HCT116 (cell line): ENCODE results near the gene PGLYRP4. TPM values are rescaled to one million over a fixed set of nuclear protein-coding genes. Genes with fewer than 3 reads are reported as not detected.

Experiments used
- ATAC-seq: fragments of 200-7000 bp; cut with Tn5 transposase; 2 replicates; pipeline ENCODE4 v1.9.1; 2020; ENCODE audit warnings: mild to moderate bottlenecking, moderate library complexity
- BruUV-seq: library from RNA; stranded (reverse); fragments of 400-500 nt; replicated peaks from 2 replicates; lab custom pipeline; 2021; lab: Mats Ljungman, UMichigan
- CTCF ChIA-PET: fragments of 300-600 bp; sonication (Branson Sonifier 250); formaldehyde crosslinking; loops from one replicate; lab custom pipeline; 2021; ENCODE audit warnings: antibody characterized with exemption; lab: Charles Lee
- POLR2A ChIA-PET: fragments of 300-600, 350-600 bp; sonication (Branson Sonifier 250); formaldehyde crosslinking; loops from one replicate; lab custom pipeline; 2021; ENCODE audit warnings: antibody characterized with exemption; lab: Charles Lee
- RAD21 ChIA-PET, 2 experiments: fragments of 300-600 bp; sonication (Branson Sonifier 250); formaldehyde crosslinking; loops; one replicate each; lab custom pipeline; 2023; ENCODE audit warnings: low total read pairs in 2 of 2; ENCODE audit not compliant: uncharacterized antibody in 2 of 2, unreplicated experiment in 2 of 2, low non-redundant PET in 1 of 2; lab: Charles Lee
- DNase-seq: peaks from one replicate; pipeline ENCODE4 v3.0.0-alpha.2; 2010; ENCODE audit warnings: low read depth, low spot score
- H2AFZ ChIP-seq: fragments of 200-600 bp; shearing (Covaris generic), sonication (generic); 2 replicates; pipeline ENCODE4 v1.6.1; 2017; ENCODE audit warnings: low read depth, mixed run types, mixed read lengths, antibody characterized with exemption, low read length; ENCODE audit not compliant: poor library complexity, severe bottlenecking
- H3K27ac ChIP-seq: 2 replicates; pipeline ENCODE4 v1.5.1; 2012; ENCODE audit warnings: low read depth, low read length
- H3K27me3 ChIP-seq: fragments of 200-600 bp; sonication (generic); 2 replicates; pipeline ENCODE4 v1.6.1; 2016; ENCODE audit warnings: mixed run types, low read length, mixed read lengths; ENCODE audit not compliant: insufficient read depth
- H3K36me3 ChIP-seq, 2 experiments: fragments of 200-500 bp in 1 of 2; fragments of 200-600 bp in 1 of 2; sonication (Bioruptor generic) in 1 of 2; sonication (generic) in 1 of 2; 2 replicates each; pipeline versions ENCODE4 v1.5.1 to v1.6.1; 2014 to 2016; ENCODE audit warnings: low read length in 2 of 2, inconsistent platforms in 1 of 2, mixed read lengths in 1 of 2, mixed run types in 1 of 2; ENCODE audit not compliant: insufficient read depth in 2 of 2, control insufficient read depth in 1 of 2
- H3K4me1 ChIP-seq, 2 experiments: fragments of 200-600 bp in 1 of 2; sonication (generic) in 1 of 2; 2 replicates each; pipeline versions ENCODE4 v1.5.1 to v1.6.1; 2012 to 2017; ENCODE audit warnings: low read length in 2 of 2, inconsistent platforms in 1 of 2, mild to moderate bottlenecking in 1 of 2, mixed read lengths in 1 of 2, mixed run types in 1 of 2, moderate library complexity in 1 of 2; ENCODE audit not compliant: insufficient read depth in 2 of 2, control insufficient read depth in 1 of 2
- H3K4me2 ChIP-seq: fragments of 200-600 bp; sonication (generic); 2 replicates; pipeline ENCODE4 v1.6.1; 2017; ENCODE audit warnings: mixed run types, low read length, mixed read lengths
- H3K4me3 ChIP-seq, 2 experiments: fragments of 200-600 bp in 1 of 2; sonication (generic) in 1 of 2; replicated peaks in 1 of 2; 2 replicates each; pipeline ENCODE4 v1.5.1; 2011 to 2016; ENCODE audit warnings: low read length in 2 of 2, control low read depth in 1 of 2, low read depth in 1 of 2, mild to moderate bottlenecking in 1 of 2, mixed read lengths in 1 of 2, mixed run types in 1 of 2
- H3K79me2 ChIP-seq: fragments of 200-600 bp; sonication (generic); 2 replicates; pipeline ENCODE4 v1.6.1; 2017; ENCODE audit warnings: mild to moderate bottlenecking, mixed run types, low read length, moderate library complexity, mixed read lengths; ENCODE audit not compliant: insufficient read depth
- H3K9ac ChIP-seq: fragments of 200-600 bp; sonication (generic); 2 replicates; pipeline ENCODE4 v1.6.1; 2016; ENCODE audit warnings: low read length, mixed read lengths
- H3K9me2 ChIP-seq: fragments of 200-600 bp; sonication (generic), shearing (Covaris generic); 2 replicates; pipeline ENCODE4 v1.6.1; 2017; ENCODE audit warnings: mixed run types, mild to moderate bottlenecking, moderate library complexity; ENCODE audit not compliant: insufficient read depth
- H3K9me3 ChIP-seq, 2 experiments: fragments of 200-500 bp in 1 of 2; fragments of 200-600 bp in 1 of 2; sonication (Bioruptor generic) in 1 of 2; sonication (generic) in 1 of 2; 2 replicates each; pipeline ENCODE4 v1.6.1; 2014 to 2017; ENCODE audit warnings: low read length in 2 of 2, mixed read lengths in 2 of 2, inconsistent platforms in 1 of 2, low read depth in 1 of 2, mild to moderate bottlenecking in 1 of 2, mixed run types in 1 of 2, moderate library complexity in 1 of 2; ENCODE audit not compliant: control insufficient read depth in 1 of 2, insufficient read depth in 1 of 2
- H4K20me1 ChIP-seq: fragments of 200-600 bp; sonication (generic), shearing (Covaris generic); 2 replicates; pipeline ENCODE4 v1.6.1; 2017; ENCODE audit warnings: mixed run types, mild to moderate bottlenecking, moderate library complexity; ENCODE audit not compliant: insufficient read depth
- CBX3 ChIP-seq: IDR thresholded peaks from 2 replicates; pipeline ENCODE4 v1.6.1; 2012; ENCODE audit warnings: low read depth
- ELF1 ChIP-seq: IDR thresholded peaks from 2 replicates; pipeline ENCODE4 v1.6.1; 2012; ENCODE audit warnings: low read depth, borderline replicate concordance
- EZH2 ChIP-seq: fragments of 200-600 bp; sonication (generic); IDR thresholded peaks from 2 replicates; pipeline ENCODE4 v1.6.1; 2017; ENCODE audit warnings: antibody characterized with exemption, mixed run types
- FOSL1 ChIP-seq: IDR thresholded peaks from 2 replicates; pipeline ENCODE4 v1.6.1; 2012; ENCODE audit warnings: low read depth
- JUND ChIP-seq: IDR thresholded peaks from 2 replicates; pipeline ENCODE4 v1.6.1; 2012
- POLR2AphosphoS5 ChIP-seq: IDR thresholded peaks from 2 replicates; pipeline ENCODE4 v1.6.1; 2011; ENCODE audit warnings: mild to moderate bottlenecking, low read depth, low read length, moderate library complexity
- SIN3A ChIP-seq: IDR thresholded peaks from 2 replicates; pipeline ENCODE4 v1.6.1; 2012; ENCODE audit warnings: low read depth
- SP1 ChIP-seq: IDR thresholded peaks from 2 replicates; pipeline ENCODE4 v1.6.1; 2012; ENCODE audit warnings: low read depth
- TCF7L2 ChIP-seq: IDR thresholded peaks from 2 replicates; pipeline ENCODE4 v1.7.0; 2011; ENCODE audit warnings: borderline replicate concordance, inconsistent platforms; ENCODE audit not compliant: insufficient read depth, insufficient read length; ENCODE audit errors: extremely low read depth
- ZFX ChIP-seq: fragments of 450-650 bp; IDR thresholded peaks from 2 replicates; pipeline ENCODE4 v1.6.1; 2017
- ZNF274 ChIP-seq: fragments of 200-500 bp; sonication (Bioruptor generic); IDR thresholded peaks from 2 replicates; pipeline ENCODE4 v1.6.1; 2014; ENCODE audit warnings: mild to moderate bottlenecking, low read depth, low read length, inconsistent platforms
- intact Hi-C: fragments of 100-400 bp; cut with micrococcal nuclease; formaldehyde crosslinking; loops from 2 replicates; pipeline ENCODE4 v1.10.0; 2022
- total RNA-seq: library from RNA; stranded (reverse); gene quantifications from one replicate; pipeline ENCODE4 v1.2.1, GENCODE V29; 2021; ENCODE audit not compliant: unreplicated experiment
- TF ChIP-seq, protein P1 (sequence below): IDR thresholded peaks from 2 replicates; pipeline ENCODE4 v1.6.1; 2012
- TF ChIP-seq, protein P2 (sequence below), 3 experiments: fragments of 200-600 bp in 1 of 3; sonication (generic) in 1 of 3; IDR thresholded peaks in 2 of 3; conservative IDR thresholded peaks in 1 of 3; 2 replicates each; pipeline ENCODE4 v1.5.1; 2012 to 2017; ENCODE audit warnings: low read depth in 2 of 3, low read length in 2 of 3, antibody characterized with exemption in 1 of 3, borderline replicate concordance in 1 of 3, control low read depth in 1 of 3, mild to moderate bottlenecking in 1 of 3, mixed read lengths in 1 of 3, mixed run types in 1 of 3, moderate library complexity in 1 of 3; ENCODE audit not compliant: insufficient read depth in 1 of 3

The PGLYRP4 gene
- total RNA-seq, 1 experiment from 2014 or later = not detected

DNA sequence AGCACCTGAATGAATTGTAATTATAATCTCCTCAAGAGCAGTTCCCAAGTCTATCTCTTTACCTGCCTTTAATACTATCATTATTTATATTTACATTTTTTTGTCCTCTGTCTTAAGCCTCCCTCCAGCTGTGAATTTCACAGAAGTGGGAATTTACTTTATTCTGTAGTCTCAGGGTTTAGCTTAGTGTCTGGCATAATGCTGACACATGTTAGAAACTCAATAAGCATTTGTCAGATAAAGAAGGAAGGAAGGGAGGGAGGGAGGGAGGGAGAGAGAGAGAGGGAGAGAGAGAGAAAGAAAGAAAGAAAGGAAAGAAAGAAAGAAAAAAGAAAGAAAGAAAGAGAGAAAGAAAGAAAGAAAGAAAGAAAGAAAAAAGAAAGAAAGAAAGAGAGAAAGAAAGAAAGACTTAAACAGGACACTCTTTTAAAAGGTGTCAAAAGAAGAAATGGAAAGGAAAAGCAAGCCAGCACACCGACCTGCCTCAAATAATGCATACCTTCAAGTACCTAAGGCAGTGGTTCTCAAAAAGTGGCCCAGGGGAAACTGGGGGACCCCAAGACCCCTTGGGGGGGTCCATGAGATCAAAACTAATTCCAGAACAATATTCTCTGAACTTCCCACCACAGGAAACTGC is 1.8 kb upstream of the PGLYRP4 start:
- Histone ChIP-seq H4K20me1 (no peaks in the 10 kb centered on the region), H3K79me2 (no peaks in the 10 kb centered on the region), H2AFZ (no peak overlapping the region), H3K27ac (no peak overlapping the region), H3K9ac (no peak overlapping the region), H3K4me1 (no peaks in the 10 kb centered on the region; a peak in 1 of 4 replicates), H3K4me3 (no peak overlapping the region), H3K36me3 (no peaks in the 10 kb centered on the region), H3K27me3 (peaks cover 38% of the 10 kb centered on the region), H3K9me3 (no peaks in the 10 kb centered on the region), H3K9me2 (no peaks in the 10 kb centered on the region), H3K4me2 (no peak overlapping the region)
- TF ChIP-seq EZH2 = no peak
- no peak for TF ChIP-seq TCF7L2
- TF ChIP-seq, protein P1, sequence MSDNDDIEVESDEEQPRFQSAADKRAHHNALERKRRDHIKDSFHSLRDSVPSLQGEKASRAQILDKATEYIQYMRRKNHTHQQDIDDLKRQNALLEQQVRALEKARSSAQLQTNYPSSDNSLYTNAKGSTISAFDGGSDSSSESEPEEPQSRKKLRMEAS = no peak
- no peak for TF ChIP-seq POLR2AphosphoS5
- TF ChIP-seq SIN3A = no peak
- no peak for TF ChIP-seq CBX3
- TF ChIP-seq SP1 = no peak
- no peak for TF ChIP-seq FOSL1
- TF ChIP-seq ZFX = no peak
- no peak for TF ChIP-seq JUND
- TF ChIP-seq, protein P2, sequence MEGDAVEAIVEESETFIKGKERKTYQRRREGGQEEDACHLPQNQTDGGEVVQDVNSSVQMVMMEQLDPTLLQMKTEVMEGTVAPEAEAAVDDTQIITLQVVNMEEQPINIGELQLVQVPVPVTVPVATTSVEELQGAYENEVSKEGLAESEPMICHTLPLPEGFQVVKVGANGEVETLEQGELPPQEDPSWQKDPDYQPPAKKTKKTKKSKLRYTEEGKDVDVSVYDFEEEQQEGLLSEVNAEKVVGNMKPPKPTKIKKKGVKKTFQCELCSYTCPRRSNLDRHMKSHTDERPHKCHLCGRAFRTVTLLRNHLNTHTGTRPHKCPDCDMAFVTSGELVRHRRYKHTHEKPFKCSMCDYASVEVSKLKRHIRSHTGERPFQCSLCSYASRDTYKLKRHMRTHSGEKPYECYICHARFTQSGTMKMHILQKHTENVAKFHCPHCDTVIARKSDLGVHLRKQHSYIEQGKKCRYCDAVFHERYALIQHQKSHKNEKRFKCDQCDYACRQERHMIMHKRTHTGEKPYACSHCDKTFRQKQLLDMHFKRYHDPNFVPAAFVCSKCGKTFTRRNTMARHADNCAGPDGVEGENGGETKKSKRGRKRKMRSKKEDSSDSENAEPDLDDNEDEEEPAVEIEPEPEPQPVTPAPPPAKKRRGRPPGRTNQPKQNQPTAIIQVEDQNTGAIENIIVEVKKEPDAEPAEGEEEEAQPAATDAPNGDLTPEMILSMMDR (IDR thresholded peaks at IDR 0.05 in 2 of 3, conservative IDR thresholded peaks at IDR 0.05 in 1 of 3; ENCODE audit: borderline replicate concordance in 1 of 3, insufficient read depth in 1 of 3, low read depth in 2 of 3, low read length in 2 of 3) = no peak
- TF ChIP-seq ELF1 = no peak
- TF ChIP-seq ZNF274 = no peak
- intact Hi-C loops = loop anchor here (5.0 kb wide), 2 partner anchors 277 to 922 kb away; partner anchors contain the start of genes HAX1, S100A1 and S100A13
- no TSS peak for BruUV-seq
- no peak for DNase-seq
- ChIA-PET CTCF (interaction anchor here (6.7 kb wide), 1 partner anchor 146 kb away, joined by 133 read pairs; no protein-coding TSS in a partner anchor), POLR2A (no interaction called here), RAD21 (no interaction called here)
- no peak for ATAC-seq
